ENCODE measurements around the gene HIPK4. TPM values are rescaled to one million over a fixed set of nuclear protein-coding genes. Genes with fewer than 3 reads are reported as not detected.
"Not testable (repeated sequence)": the region's sequence is repeated elsewhere in the genome, so short reads cannot be mapped to it uniquely, and the experiment has no call there.

HIPK4 gene
- total RNA-seq, 1 donor from 2014 or later: not detected

- peaks cover 6% of the 10 kb centered on the region for H3K79me2 ChIP-seq (ENCODE audit: low read depth)
- no peak overlapping the region for H2AFZ ChIP-seq (replicated peaks)
- Mint-ChIP-seq H3K36me3 (peaks cover 19% of the 10 kb centered on the region), H3K27me3 (ENCODE audit: insufficient read depth, low read depth) (no peaks in the 10 kb centered on the region), H3K9me3 (no peaks in the 10 kb centered on the region), H3K4me1 (no peaks in the 10 kb centered on the region), H3K4me3 (no peak overlapping the region), H3K27ac (no peak overlapping the region)
- H3K9ac ChIP-seq: no peak overlapping the region
- no peaks in the 10 kb centered on the region for H3K27me3 ChIP-seq
- no peaks in the 10 kb centered on the region for H4K20me1 ChIP-seq (ENCODE audit: low read depth)
- no peaks in the 10 kb centered on the region for H3K9me3 ChIP-seq (ENCODE audit: low read depth)
- H3K4me1 ChIP-seq: no peaks in the 10 kb centered on the region
- TF ChIP-seq EZH2 (IDR thresholded peaks at IDR 0.05) (no peak), EZH2phosphoT487 (IDR thresholded peaks at IDR 0.05) (no peak), CTCF (IDR thresholded peaks at IDR 0.05) (no peak)
- DNase-seq (ENCODE audit: low spot score): no peak
- no peaks in the 10 kb centered on the region for H3F3A ChIP-seq (ENCODE audit: low read depth)
- H3K4me2 ChIP-seq: no peak overlapping the region
- H3K4me3 ChIP-seq: no peak overlapping the region
- H3K27ac ChIP-seq: no peak overlapping the region
- H3K36me3 ChIP-seq: no peaks in the 10 kb centered on the region
Observed at GRCh38 chr19:40335101-40335500, 54.9 kb downstream of the HIPK4 start.

GRCh38 chr19:40333083-40333482 is 56.9 kb downstream of the HIPK4 start:
- H3K4me3 Mint-ChIP-seq; H3F3A ChIP-seq (ENCODE audit: low read depth); H3K9me3 ChIP-seq (ENCODE audit: low read depth); H3K4me3 ChIP-seq; H3K36me3 ChIP-seq; H3K4me1 ChIP-seq; H3K27ac Mint-ChIP-seq; H3K4me1 Mint-ChIP-seq; H3K27me3 ChIP-seq; H3K4me2 ChIP-seq; H3K27ac ChIP-seq; H2AFZ ChIP-seq (replicated peaks); H3K79me2 ChIP-seq (ENCODE audit: low read depth); H3K9ac ChIP-seq; DNase-seq (ENCODE audit: low spot score); H4K20me1 ChIP-seq (ENCODE audit: low read depth); H3K9me3 Mint-ChIP-seq; H3K27me3 Mint-ChIP-seq (ENCODE audit: insufficient read depth, low read depth): not testable (repeated sequence)
- peaks cover 13% of the 10 kb centered on the region for H3K36me3 Mint-ChIP-seq

GRCh38 chr19:40332669-40333068 is 57.3 kb downstream of the HIPK4 start:
- H3K36me3 ChIP-seq: no peaks in the 10 kb centered on the region
- Mint-ChIP-seq H3K4me3 (no peak overlapping the region), H3K36me3 (peaks cover 13% of the 10 kb centered on the region), H3K27ac (no peak overlapping the region), H3K27me3 (ENCODE audit: insufficient read depth, low read depth) (no peaks in the 10 kb centered on the region), H3K4me1 (no peaks in the 10 kb centered on the region), H3K9me3 (no peaks in the 10 kb centered on the region)
- TF ChIP-seq CTCF (IDR thresholded peaks at IDR 0.05): no peak
- TF ChIP-seq EZH2phosphoT487 (IDR thresholded peaks at IDR 0.05): no peak
- TF ChIP-seq EZH2 (IDR thresholded peaks at IDR 0.05): no peak
- no peaks in the 10 kb centered on the region for H4K20me1 ChIP-seq (ENCODE audit: low read depth)
- H2AFZ ChIP-seq (replicated peaks): no peak overlapping the region
- no peak overlapping the region for H3K9ac ChIP-seq
- no peaks in the 10 kb centered on the region for H3K79me2 ChIP-seq (ENCODE audit: low read depth)
- H3F3A ChIP-seq (ENCODE audit: low read depth): no peaks in the 10 kb centered on the region
- H3K4me3 ChIP-seq: no peak overlapping the region
- H3K4me2 ChIP-seq: no peak overlapping the region
- no peaks in the 10 kb centered on the region for H3K9me3 ChIP-seq (ENCODE audit: low read depth)
- no peaks in the 10 kb centered on the region for H3K27me3 ChIP-seq
- H3K4me1 ChIP-seq: no peaks in the 10 kb centered on the region
- H3K27ac ChIP-seq: no peak overlapping the region
- DNase-seq (ENCODE audit: low spot score): no peak

- H3K27me3 Mint-ChIP-seq (ENCODE audit: insufficient read depth, low read depth): no peaks in the 10 kb centered on the region
- peaks cover 11% of the 10 kb centered on the region for H3K36me3 Mint-ChIP-seq
- H3K27me3 ChIP-seq: no peaks in the 10 kb centered on the region
- H3K4me3 Mint-ChIP-seq: no peak overlapping the region
- H3K4me1 Mint-ChIP-seq: no peaks in the 10 kb centered on the region
- H3K4me1 ChIP-seq: no peaks in the 10 kb centered on the region
- no peak overlapping the region for H2AFZ ChIP-seq (replicated peaks)
- H3K9ac ChIP-seq: no peak overlapping the region
- no peaks in the 10 kb centered on the region for H3K36me3 ChIP-seq
- no peak overlapping the region for H3K27ac Mint-ChIP-seq
- no peaks in the 10 kb centered on the region for H3K9me3 Mint-ChIP-seq
- no peaks in the 10 kb centered on the region for H3K9me3 ChIP-seq (ENCODE audit: low read depth)
- H4K20me1 ChIP-seq (ENCODE audit: low read depth): no peaks in the 10 kb centered on the region
- no peak for DNase-seq (ENCODE audit: low spot score)
- H3K4me2 ChIP-seq: no peak overlapping the region
- H3K4me3 ChIP-seq: no peak overlapping the region
- no peaks in the 10 kb centered on the region for H3F3A ChIP-seq (ENCODE audit: low read depth)
- no peak overlapping the region for H3K27ac ChIP-seq
- TF ChIP-seq EZH2 (IDR thresholded peaks at IDR 0.05) (no peak), EZH2phosphoT487 (IDR thresholded peaks at IDR 0.05) (no peak), CTCF (IDR thresholded peaks at IDR 0.05) (no peak)
- H3K79me2 ChIP-seq (ENCODE audit: low read depth): no peaks in the 10 kb centered on the region
Observed at GRCh38 chr19:40331052-40331451, 58.9 kb downstream of the HIPK4 start.

Small RNA genes lying within 50 kb of the gene (microRNA-seq; reads per million reads assigned to microRNA genes)
- 1.1 reads per million for gene MIR6796

Small RNA genes lying within 50 kb of the gene (small RNA-seq; reads per million reads assigned to genes)
- gene MIR6796: not detected
- not detected for gene RF00019

Other genes with a start within 250 kb of the HIPK4 start
- 5.7 and 21.6 TPM in 2 replicates for gene MAP3K10, start 198.8 kb downstream of the HIPK4 start, total RNA-seq (ENCODE audit: low replicate concordance)
- not detected in 2 replicates for gene TTC9B, start 171.8 kb downstream of the HIPK4 start, total RNA-seq (ENCODE audit: low replicate concordance)
- 1.7 TPM in 1 of 2 replicates, not detected in the other for gene CCNP, start 163.5 kb downstream of the HIPK4 start, total RNA-seq (ENCODE audit: low replicate concordance)
- 85.1 and 139 TPM in 2 replicates for gene AKT2, start 104.8 kb downstream of the HIPK4 start, total RNA-seq (ENCODE audit: low replicate concordance)
- 10.6 and 13.1 TPM in 2 replicates for gene C19orf47, start 41.8 kb downstream of the HIPK4 start, total RNA-seq (ENCODE audit: low replicate concordance)
- gene PLD3, start 41.5 kb downstream of the HIPK4 start, total RNA-seq (ENCODE audit: low replicate concordance): 116 and 289 TPM in 2 replicates
- gene PRX, start 23.2 kb upstream of the HIPK4 start, total RNA-seq (ENCODE audit: low replicate concordance): 1.4 and 4.7 TPM in 2 replicates
- 2.4 and 5.5 TPM in 2 replicates for gene SERTAD1, start 35.8 kb upstream of the HIPK4 start, total RNA-seq (ENCODE audit: low replicate concordance)
- 15.3 and 27.4 TPM in 2 replicates for gene SERTAD3, start 54.2 kb upstream of the HIPK4 start, total RNA-seq (ENCODE audit: low replicate concordance)
- gene BLVRB, start 75.6 kb upstream of the HIPK4 start, total RNA-seq (ENCODE audit: low replicate concordance): 11.3 and 24.4 TPM in 2 replicates
- 2.5 and 8.4 TPM in 2 replicates for gene SPTBN4, start 76.8 kb upstream of the HIPK4 start, total RNA-seq (ENCODE audit: low replicate concordance)
- gene SHKBP1, start 186.7 kb upstream of the HIPK4 start, total RNA-seq (ENCODE audit: low replicate concordance): 20.6 and 63.7 TPM in 2 replicates
- gene LTBP4, start 211.2 kb upstream of the HIPK4 start, total RNA-seq (ENCODE audit: low replicate concordance): 24.7 and 70.0 TPM in 2 replicates

Measured in neural progenitor cell (in vitro differentiated cells).